Spinal cord (tissue), 10 donors: ENCODE data around the gene PARM1. TPM values are rescaled to one million over a fixed set of nuclear protein-coding genes. Genes with fewer than 3 reads are reported as not detected.

Source experiments
- DNase-seq, 6 donors: peaks; one replicate each; pipeline versions ENCODE4 v3.0.0 to v3.0.0-alpha.2; 2013 to 2015; ENCODE audit warnings: low spot score in 6 of 6, low read depth in 4 of 6
- H3K27ac ChIP-seq: one replicate; pipeline ENCODE4 v1.5.1; 2013; ENCODE audit warnings: low read depth, low read length, control low read depth
- H3K27me3 ChIP-seq: one replicate; pipeline ENCODE4 v1.6.1; 2013; ENCODE audit warnings: low read length; ENCODE audit not compliant: control insufficient read depth, insufficient read depth
- H3K36me3 ChIP-seq: one replicate; pipeline ENCODE4 v1.6.1; 2013; ENCODE audit warnings: low read length; ENCODE audit not compliant: control insufficient read depth, insufficient read depth
- H3K4me1 ChIP-seq: one replicate; pipeline ENCODE4 v1.6.1; 2013; ENCODE audit warnings: low read length; ENCODE audit not compliant: control insufficient read depth, insufficient read depth
- H3K4me3 ChIP-seq: one replicate; pipeline ENCODE4 v1.5.1; 2013; ENCODE audit warnings: low read depth, low read length, control low read depth
- H3K9me3 ChIP-seq: one replicate; pipeline ENCODE4 v1.6.1; 2013; ENCODE audit warnings: low read length; ENCODE audit not compliant: control insufficient read depth, insufficient read depth
- WGBS: methylation state at CpG from one replicate; pipeline ENCODE4 v1.1.5; 2013; ENCODE audit warnings: missing lambda C conversion rate; ENCODE audit not compliant: insufficient coverage; 5-methylcytosine and 5-hydroxymethylcytosine counted together
- polyA plus RNA-seq, 2 donors: library from polyadenylated mRNA; unstranded; fragments of 120-200 nt; gene quantifications; one replicate each; pipeline ENCODE4 v1.2.1, GENCODE V29; 2013; ENCODE audit not compliant: insufficient read length in 2 of 2
- total RNA-seq, 2 donors: library from RNA; depleted of rRNA in 1 of 2; stranded (reverse); fragments of 120-200 nt in 1 of 2; fragments of >200 nt in 1 of 2; gene quantifications; one replicate each; pipeline versions ENCODE4 v1.2.3 to v1.2.4, GENCODE V29; 2013 to 2014
- donor health status: healthy.

Gene PARM1
- total and polyA plus RNA-seq, 4 donors = 12.2 to 31.2 (median 15.6) TPM

- no peaks in the 10 kb centered on the region for H3K9me3 ChIP-seq
- no peaks in the 10 kb centered on the region for H3K36me3 ChIP-seq
- 47% methylated on average over 2 of the region's 5 CpGs for WGBS
- no peak for DNase-seq
- no peak overlapping the region for H3K4me3 ChIP-seq
- no peaks in the 10 kb centered on the region for H3K4me1 ChIP-seq
- H3K27me3 ChIP-seq = no peaks in the 10 kb centered on the region
- H3K27ac ChIP-seq = no peak overlapping the region
Measured at GRCh38 chr4:74950882-74951281, 18.0 kb downstream of the PARM1 start.

GRCh38 chr4:74953647-74954046, 20.7 kb downstream of the PARM1 start:
- no CpG with 5 or more reads among the region's 4 CpGs for WGBS
- Histone ChIP-seq H3K36me3 (no peaks in the 10 kb centered on the region), H3K4me3 (no peak overlapping the region), H3K4me1 (no peaks in the 10 kb centered on the region), H3K27ac (no peak overlapping the region), H3K9me3 (no peaks in the 10 kb centered on the region), H3K27me3 (no peaks in the 10 kb centered on the region)
- DNase-seq = no peak

GRCh38 chr4:74958881-74959280, 26.0 kb downstream of the PARM1 start:
- no peaks in the 10 kb centered on the region for H3K36me3 ChIP-seq
- no peak overlapping the region for H3K4me3 ChIP-seq
- H3K27me3 ChIP-seq = no peaks in the 10 kb centered on the region
- no peaks in the 10 kb centered on the region for H3K4me1 ChIP-seq
- no peak overlapping the region for H3K27ac ChIP-seq
- no peak for DNase-seq
- no peaks in the 10 kb centered on the region for H3K9me3 ChIP-seq
- WGBS = no CpG with 5 or more reads among the region's 2 CpGs

- H3K4me3 ChIP-seq = no peak overlapping the region
- no peak overlapping the region for H3K27ac ChIP-seq
- H3K27me3 ChIP-seq = no peaks in the 10 kb centered on the region
- WGBS = no CpG with 5 or more reads among the region's 2 CpGs
- DNase-seq = no peak
- no peaks in the 10 kb centered on the region for H3K9me3 ChIP-seq
- H3K4me1 ChIP-seq = no peaks in the 10 kb centered on the region
- H3K36me3 ChIP-seq = no peaks in the 10 kb centered on the region
Measured at GRCh38 chr4:74961230-74961629, 28.3 kb downstream of the PARM1 start.

- no peaks in the 10 kb centered on the region for H3K4me1 ChIP-seq
- no peak overlapping the region for H3K27ac ChIP-seq
- DNase-seq = no peak
- H3K27me3 ChIP-seq = no peaks in the 10 kb centered on the region
- no peaks in the 10 kb centered on the region for H3K36me3 ChIP-seq
- H3K4me3 ChIP-seq = no peak overlapping the region
- H3K9me3 ChIP-seq = no peaks in the 10 kb centered on the region
Measured at GRCh38 chr4:74962584-74962983, 29.7 kb downstream of the PARM1 start.

- H3K4me3 ChIP-seq = no peak overlapping the region
- H3K4me1 ChIP-seq = no peaks in the 10 kb centered on the region
- H3K27me3 ChIP-seq = no peaks in the 10 kb centered on the region
- H3K36me3 ChIP-seq = no peaks in the 10 kb centered on the region
- 75% methylated on average over 2 of the region's 2 CpGs for WGBS
- no peak overlapping the region for H3K27ac ChIP-seq
- DNase-seq = no peak
- no peaks in the 10 kb centered on the region for H3K9me3 ChIP-seq
Measured at GRCh38 chr4:74964311-74964710, 31.4 kb downstream of the PARM1 start.

GRCh38 chr4:74967324-74967723, 34.4 kb downstream of the PARM1 start:
- Histone ChIP-seq H3K36me3 (no peaks in the 10 kb centered on the region), H3K4me3 (no peak overlapping the region), H3K9me3 (no peaks in the 10 kb centered on the region), H3K27ac (no peak overlapping the region), H3K4me1 (no peaks in the 10 kb centered on the region), H3K27me3 (no peaks in the 10 kb centered on the region)
- no CpG with 5 or more reads among the region's 3 CpGs for WGBS
- no peak for DNase-seq

- H3K27ac ChIP-seq = no peak overlapping the region
- no peaks in the 10 kb centered on the region for H3K4me1 ChIP-seq
- no peaks in the 10 kb centered on the region for H3K9me3 ChIP-seq
- WGBS = no CpG with 5 or more reads among the region's 2 CpGs
- no peak overlapping the region for H3K4me3 ChIP-seq
- no peaks in the 10 kb centered on the region for H3K27me3 ChIP-seq
- H3K36me3 ChIP-seq = no peaks in the 10 kb centered on the region
- DNase-seq = no peak
Measured at GRCh38 chr4:74968456-74969164, 35.7 kb downstream of the PARM1 start.

- Histone ChIP-seq H3K4me1 (no peaks in the 10 kb centered on the region), H3K27ac (no peak overlapping the region), H3K9me3 (no peaks in the 10 kb centered on the region), H3K27me3 (no peaks in the 10 kb centered on the region), H3K36me3 (no peaks in the 10 kb centered on the region), H3K4me3 (no peak overlapping the region)
- 100% methylated on average over 1 of the region's 9 CpGs for WGBS
- peak in 1 of 6 donors; percentile 35 for DNase-seq
Measured at GRCh38 chr4:74969507-74970474, 36.9 kb downstream of the PARM1 start.
